Right kidney (tissue), 1 donor: Measurements from ENCODE around the gene HEXIM2.
"Not testable (repeated sequence)": the region's sequence is repeated elsewhere in the genome, so short reads cannot be mapped to it uniquely, and the experiment has no call there.

Source experiments
- DNase-seq: peaks from one replicate; pipeline ENCODE4 v3.0.0-alpha.2; 2016

The HEXIM2 gene

DNA sequence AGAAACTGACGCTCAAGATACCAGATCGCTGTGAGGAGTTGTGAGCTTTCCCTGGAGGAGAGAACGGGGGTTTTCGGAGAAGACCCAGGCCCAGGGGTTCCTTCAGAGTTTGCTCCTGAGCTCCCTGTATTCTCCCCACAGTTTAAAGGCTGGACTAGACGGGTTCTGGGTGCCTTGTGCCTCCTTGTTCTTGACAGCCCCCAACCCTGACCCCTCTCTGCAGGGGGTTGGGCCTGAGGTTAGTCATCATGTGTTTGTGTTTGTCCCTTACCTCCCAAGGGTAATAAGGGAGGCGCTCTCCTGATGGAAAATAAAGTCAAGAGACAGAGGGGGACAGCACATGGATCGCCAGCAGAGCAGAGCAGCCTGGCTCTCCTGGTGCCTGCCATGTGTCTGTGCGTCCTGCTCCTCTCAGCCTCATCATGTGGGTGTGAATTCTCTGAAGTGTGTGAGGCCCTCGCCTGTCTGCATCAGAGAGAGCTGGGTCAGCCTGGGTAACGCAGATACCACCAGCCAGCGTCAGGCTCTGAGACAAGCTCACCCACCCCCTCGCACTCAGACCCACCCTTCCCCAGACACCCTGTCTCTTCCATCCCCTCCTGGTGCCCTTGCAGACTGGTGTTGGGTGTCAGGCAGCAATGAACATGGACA is 8.7 kb downstream of the HEXIM2 start:
- no peak for DNase-seq

DNA sequence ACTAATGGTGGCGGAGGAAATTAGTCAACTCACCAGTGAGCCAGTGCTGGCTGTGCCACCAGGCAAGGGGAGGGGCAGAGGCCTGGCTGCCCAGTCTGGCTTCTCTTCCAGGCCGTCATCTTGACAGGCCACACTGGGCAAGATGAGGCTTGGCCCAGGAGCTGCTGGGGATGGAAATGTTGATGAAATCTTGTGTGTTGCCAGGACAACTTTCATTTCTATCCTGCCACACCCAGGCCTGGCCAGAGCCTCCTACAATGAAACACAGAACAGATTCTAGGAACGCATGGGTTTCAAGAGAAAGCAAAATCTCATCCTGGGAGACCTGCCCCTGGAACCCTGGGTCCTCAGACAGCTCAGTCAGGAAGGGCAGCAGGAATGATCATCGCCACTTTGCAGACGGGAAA is 9.3 kb downstream of the HEXIM2 start:
- DNase-seq, result no peak

DNA sequence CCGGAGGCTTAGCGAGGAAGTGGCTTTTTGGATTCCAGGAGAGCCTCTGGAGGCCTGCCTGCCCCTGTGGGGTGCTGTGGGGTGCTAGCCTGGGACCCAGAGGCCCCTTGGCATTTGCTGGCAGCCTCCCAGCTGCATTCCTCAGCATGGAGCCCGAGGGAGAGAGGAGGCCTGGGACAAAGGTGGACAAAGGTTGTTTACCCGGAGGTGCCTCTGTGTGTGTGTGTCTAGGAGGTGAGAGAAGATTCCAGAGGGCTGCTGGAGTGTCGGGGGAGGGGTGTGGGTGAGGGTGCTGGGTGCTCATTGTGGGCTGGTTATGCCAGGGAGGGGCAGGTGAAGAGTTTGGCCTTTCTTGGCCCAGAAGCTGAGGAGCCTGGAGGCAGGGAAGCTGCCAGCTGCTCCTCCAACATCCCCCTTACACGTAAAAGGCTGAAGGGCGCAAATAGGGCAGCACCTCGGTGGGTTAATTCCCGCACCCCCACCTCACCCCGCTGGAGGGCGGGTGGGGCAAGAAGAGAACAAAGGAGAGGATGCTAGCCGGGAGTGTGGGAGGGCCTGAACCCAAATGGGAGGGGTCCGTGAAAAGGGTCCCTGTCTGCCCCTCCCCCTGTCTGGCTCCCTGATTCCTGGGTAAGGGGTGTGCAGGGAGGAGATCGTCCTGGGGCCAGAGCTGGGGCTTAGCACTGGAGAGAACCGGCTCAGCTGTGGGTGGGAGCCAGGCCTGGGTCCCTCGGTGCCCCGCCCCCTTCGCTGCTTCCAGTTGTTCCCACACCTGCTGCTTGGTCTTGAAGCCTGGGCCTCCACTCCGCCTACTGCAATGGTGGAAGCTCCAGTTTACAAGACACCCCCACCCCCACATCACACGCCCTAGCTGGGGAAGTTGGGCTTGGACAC is 9.9 kb downstream of the HEXIM2 start:
- peak; percentile 74 for DNase-seq

DNA sequence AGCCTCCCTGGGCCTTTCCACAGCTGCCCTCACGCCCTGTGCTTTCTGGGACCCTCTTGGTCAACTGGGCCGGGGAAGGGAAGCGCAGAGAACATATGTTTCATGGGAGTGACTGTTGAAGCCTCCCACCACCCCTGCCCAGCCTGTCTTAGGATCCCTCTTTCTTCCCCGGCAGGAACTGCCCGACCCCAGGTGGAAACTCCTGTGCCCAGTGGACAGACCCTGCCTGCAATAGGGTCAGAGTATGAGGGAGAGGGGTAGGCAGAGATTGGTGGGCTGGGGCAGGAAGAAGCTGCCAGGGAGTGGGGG is 10.5 kb downstream of the HEXIM2 start:
- no peak for DNase-seq

DNA sequence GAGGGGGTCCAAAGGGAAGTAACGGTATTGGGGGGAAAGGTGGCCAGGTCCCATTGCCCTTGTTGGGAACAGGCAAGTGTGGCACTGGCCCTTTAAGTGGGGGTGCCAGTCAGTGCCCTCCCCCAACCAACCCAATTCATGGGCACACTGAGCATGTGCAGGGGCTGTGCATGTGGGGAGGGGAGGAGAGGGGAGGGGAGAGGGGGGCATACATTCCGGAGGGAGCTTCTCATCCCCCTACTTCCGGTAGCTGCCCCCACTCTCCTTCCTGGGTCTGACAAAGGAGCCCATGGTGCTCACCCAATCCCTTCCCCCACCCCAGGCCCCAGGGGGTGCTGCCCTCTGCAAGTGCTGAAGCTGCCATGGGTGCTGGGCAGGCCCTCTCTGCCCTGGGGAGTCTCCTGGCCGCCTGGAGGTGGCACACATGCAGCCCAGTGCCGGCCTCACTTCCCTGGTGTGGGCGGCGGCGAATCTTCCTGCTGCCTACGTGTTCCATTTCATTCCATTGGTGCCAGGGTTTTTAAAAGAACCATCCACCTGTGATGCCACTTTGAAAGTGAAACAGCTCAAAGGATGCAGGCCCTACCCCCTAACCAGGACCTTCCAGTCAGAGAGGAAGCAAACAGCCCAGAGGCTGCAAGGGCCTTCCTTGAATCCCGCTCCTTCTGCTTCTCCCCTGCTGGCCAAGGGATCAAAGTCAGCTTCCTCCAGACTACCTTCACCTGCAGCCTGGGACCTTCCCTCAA is 11.0 kb downstream of the HEXIM2 start:
- peak; percentile 86 for DNase-seq

GRCh38 chr17:45175759-45176115 is 14.1 kb downstream of the HEXIM2 start:
- DNase-seq, result no peak

GRCh38 chr17:45177563-45177962 is 15.9 kb downstream of the HEXIM2 start:
- no peak for DNase-seq

DNA sequence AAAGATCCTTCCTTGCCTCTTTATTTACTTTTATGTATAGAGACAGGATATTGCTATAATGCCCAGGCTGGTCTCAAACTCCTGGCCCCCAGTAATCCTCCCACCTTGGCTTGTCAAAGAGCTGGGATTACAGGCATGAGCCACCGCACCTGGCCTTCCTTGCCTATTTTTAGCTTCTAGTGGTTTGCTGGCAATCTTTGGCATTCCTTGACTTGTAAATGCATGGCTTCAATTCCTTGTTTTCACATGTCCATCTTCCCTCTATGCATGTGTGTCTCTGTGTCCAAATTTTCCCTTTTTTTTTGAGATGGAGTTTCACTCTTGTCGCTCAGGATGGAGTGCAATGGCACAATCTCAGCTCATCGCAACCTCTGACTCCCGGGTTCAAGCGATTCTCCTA is 22.5 kb downstream of the HEXIM2 start:
- DNase-seq, result no peak

DNA sequence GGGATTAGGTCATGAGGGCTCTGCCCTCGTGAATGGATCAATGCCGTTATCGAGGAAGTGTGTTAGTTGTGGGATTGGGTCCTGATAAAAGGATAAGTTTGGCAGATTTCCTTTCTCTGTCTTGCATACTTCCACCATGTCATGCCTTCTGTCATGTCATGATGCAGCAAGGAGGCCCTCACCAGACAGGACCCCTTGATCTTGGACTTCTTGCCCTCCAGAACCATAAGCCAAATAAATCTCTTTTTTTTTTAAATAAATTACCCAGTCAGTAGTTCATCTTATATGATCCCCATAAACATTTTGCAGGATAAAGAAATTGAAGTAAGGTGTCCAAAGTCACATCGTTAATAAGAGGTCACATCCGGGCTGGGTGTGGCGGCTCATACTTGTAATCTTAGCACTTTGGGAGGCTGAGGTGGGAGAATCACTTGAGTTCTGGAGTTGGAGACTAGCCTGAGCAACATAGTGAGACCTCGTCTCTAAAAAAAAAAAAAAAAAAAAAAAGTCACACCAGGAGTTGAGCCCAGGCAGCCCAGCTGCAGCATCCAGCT is 25.2 kb downstream of the HEXIM2 start:
- no peak for DNase-seq

DNA sequence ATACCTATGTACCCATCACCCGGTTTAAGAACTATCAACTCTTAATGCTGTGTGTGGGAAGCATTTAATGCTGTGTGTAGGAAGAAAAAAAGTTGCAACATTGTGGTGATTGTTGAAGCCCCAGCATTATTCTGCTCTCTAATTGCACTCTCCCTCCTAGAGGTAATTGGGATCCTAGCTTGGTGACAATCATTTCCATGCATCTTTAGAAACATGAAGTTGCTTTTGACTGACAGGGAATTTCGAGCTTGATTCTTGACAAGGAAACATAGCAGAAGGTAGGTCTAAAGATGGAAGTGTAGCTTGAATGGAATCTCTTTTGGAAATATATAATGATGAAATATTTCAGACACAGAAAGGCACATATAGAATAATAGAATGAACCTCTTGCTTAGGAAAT is 27.3 kb downstream of the HEXIM2 start:
- DNase-seq, result no peak

DNA sequence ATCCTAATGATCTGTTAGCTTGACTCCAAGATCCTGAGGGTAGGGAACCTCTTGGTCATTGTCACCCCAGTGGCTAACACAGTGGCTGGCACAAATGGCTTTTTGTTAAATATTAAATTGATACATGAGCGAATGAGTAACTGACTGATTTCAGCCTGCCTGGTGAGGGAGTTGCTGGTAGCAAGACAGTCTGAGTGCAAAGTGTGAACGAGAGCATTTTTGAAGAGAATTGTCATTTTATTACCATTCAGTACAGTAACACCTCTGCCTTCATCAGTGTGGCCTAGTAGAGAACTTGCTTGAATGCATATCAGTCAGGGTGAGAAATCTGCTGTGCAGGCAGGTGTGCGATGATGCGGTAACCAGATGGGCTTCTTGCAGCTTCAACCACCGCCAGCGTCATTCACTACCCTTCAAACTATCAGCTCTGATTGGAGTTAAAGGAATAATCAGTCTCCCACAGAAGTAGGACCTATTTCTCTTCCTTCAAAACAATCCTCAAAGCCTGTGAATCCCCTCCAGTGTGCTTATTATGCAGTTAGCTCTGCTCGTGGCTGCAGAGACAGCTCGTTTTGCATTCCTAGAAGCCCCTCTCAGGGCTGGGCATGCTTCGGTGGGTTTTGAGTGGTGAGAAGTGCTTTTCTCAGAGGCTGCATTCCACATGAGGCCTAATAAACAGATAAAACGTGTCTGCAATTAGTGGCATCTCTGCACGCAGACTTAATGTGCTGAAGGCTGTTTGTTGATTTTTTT is 29.0 kb downstream of the HEXIM2 start:
- DNase-seq, result peak; percentile 42

- DNase-seq, result no peak
Observed at GRCh38 chr17:45195424-45195823, 33.7 kb downstream of the HEXIM2 start.

DNA sequence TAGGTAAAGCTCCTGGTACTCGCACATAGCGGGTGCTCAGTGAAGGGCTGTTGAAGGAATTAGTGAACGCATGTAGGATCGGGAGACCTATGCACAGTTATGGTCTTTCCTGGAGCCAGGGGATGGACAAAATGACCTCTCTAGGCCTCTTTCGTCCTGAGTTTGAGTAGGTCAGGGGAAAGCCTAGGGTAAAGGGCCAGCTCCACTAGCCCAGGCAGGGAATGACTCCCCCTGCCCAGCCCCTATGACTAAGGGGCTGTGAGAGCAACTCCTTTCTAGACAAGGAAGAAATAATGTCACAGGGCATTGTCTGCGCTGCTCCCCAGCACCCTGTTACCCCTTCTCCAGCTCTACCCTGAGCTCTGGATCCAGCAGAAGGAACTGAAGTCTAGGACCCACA is 35.4 kb downstream of the HEXIM2 start:
- no peak for DNase-seq

GRCh38 chr17:45197555-45198334 is 36.1 kb downstream of the HEXIM2 start:
- DNase-seq, result peak; percentile 85

DNA sequence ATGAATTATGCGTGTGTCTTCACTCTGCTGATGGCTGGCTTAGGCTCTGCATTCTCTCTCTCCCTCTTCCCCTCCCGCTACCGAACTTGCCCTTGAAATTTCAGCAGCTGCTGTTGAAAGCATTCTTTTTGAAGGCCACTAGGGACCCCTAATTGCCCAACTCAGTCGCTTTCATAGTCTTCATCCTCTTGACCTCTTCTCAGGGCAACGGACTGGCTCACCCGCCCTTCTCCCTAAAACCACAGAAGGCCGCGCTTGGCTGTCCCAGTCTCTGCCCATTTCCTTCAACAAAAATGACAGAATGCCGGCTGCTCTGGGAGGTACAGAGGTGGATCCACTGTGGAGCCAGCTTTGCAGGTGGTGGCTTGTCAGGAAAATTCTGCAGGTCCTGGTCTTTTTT is 39.0 kb downstream of the HEXIM2 start:
- DNase-seq, result no peak

DNA sequence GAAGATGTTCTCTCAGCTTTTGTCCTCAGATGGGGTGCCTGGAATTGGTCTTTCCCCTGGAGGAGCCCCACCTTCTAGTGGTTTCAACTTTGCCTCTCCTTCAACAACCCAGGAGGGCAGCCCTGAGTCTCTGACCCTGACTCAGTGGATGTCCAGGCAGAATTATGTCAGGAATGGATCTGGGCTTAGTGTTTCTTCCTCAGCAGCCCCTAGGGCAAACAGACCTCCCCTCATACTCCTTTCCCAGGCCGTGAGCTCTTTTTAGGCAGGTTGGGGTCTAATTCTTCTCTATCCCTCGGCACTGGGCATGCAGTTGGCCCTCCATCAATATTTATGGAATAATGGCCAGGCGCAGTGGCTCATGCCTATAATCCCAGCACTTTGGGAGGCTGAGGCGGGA is 39.8 kb downstream of the HEXIM2 start:
- DNase-seq, result no peak

DNA sequence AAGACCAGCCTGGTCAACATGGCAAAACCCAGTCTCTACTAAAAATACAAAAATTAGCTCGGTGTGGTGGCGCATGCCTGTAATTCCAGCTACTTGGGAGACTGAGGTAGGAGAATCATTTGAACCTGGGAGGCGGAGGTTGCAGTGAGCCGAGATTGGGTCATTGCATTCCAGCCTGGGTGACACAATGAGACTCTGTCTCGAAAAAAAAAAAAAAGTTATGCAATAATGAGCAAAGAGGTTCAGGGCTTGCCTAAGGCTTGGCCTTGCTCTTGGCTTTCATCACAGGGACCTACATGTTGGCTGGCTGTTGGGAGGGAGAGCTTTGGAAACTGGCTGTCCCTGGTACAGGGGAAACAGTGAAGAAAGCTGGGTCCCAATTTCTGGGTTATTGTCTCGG is 40.2 kb downstream of the HEXIM2 start:
- not testable (repeated sequence) for DNase-seq

DNA sequence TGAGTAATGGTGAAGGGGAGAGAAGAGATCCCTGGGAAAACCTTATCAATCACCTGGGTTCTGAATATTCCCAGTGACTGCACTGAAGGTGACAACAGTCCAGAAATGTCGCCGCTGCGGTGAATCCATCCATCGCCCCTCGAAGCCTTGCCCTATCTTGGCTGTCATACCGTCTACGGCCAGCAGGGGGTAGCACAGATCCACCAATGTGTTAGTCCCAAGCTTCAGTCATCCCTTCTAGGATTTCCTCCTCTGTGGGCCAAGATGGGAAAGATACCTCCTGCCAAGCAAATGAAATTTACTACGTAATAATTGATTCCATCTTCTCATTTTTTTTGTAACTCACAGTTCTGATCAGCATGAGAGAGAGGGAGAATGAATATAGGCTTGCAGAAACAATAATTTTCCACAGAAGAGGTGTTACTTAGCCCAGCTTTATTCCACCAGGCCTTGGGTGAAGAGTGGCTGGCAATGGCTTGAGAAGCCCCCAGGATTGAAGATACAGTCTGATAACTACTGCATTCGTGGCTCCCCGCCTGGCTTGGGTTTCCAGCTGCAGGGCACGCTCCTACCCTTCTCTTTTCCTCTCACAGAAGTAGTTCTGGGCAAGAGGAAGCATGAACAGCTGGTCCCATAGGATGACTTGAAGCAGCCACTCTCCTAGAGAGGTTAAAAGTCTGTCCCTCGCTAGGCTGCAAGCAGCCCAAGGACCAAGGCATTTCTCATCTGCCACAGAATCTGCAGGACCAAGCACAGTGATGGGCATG is 57.4 kb downstream of the HEXIM2 start:
- peak; percentile 53 for DNase-seq
